Smooth muscle cell (in vitro differentiated cells): Measurements from ENCODE around the gene UVRAG. TPM values are rescaled to one million over a fixed set of nuclear protein-coding genes. Genes with fewer than 3 reads are reported as not detected.

Experiments
- DNase-seq: peaks from one replicate; lab custom pipeline; 2025; ENCODE audit not compliant: unreplicated experiment; lab: John Stamatoyannopoulos, UW
- H2AFZ ChIP-seq: fragments of 200-600 bp; sonication (generic); 2 replicates; pipeline ENCODE4 v1.6.0; 2016; ENCODE audit warnings: antibody characterized with exemption, low read depth, mild to moderate bottlenecking
- H3F3A ChIP-seq: fragments of 200-600 bp; sonication (generic); 2 replicates; pipeline ENCODE4 v1.6.0; 2017; ENCODE audit warnings: antibody characterized with exemption, low read depth
- H3K27ac ChIP-seq: fragments of 200-600 bp; sonication (generic); 2 replicates; pipeline ENCODE4 v1.5.1; 2016; ENCODE audit warnings: low read depth, mild to moderate bottlenecking
- H3K27me3 ChIP-seq: fragments of 200-600 bp; sonication (generic); 2 replicates; pipeline ENCODE4 v1.6.1; 2016; ENCODE audit warnings: low read depth, mild to moderate bottlenecking
- H3K36me3 ChIP-seq: fragments of 200-600 bp; sonication (generic); 2 replicates; pipeline ENCODE4 v1.5.1; 2016; ENCODE audit warnings: low read depth
- H3K4me1 ChIP-seq: fragments of 200-600 bp; sonication (generic); 2 replicates; pipeline ENCODE4 v1.5.1; 2016; ENCODE audit warnings: low read depth
- H3K4me2 ChIP-seq: fragments of 200-600 bp; sonication (generic); 2 replicates; pipeline ENCODE4 v1.6.0; 2016; ENCODE audit warnings: mild to moderate bottlenecking
- H3K4me3 ChIP-seq: fragments of 200-600 bp; sonication (generic); 2 replicates; pipeline ENCODE4 v1.5.1; 2016; ENCODE audit warnings: mild to moderate bottlenecking
- H3K79me2 ChIP-seq: fragments of 200-600 bp; sonication (generic); 2 replicates; pipeline ENCODE4 v1.6.0; 2016; ENCODE audit warnings: low read depth, mild to moderate bottlenecking
- H3K9ac ChIP-seq: fragments of 200-600 bp; sonication (generic); 2 replicates; pipeline ENCODE4 v1.6.0; 2016; ENCODE audit warnings: low read depth
- H3K9me3 ChIP-seq: fragments of 200-600 bp; sonication (generic); replicated peaks from 2 replicates; pipeline ENCODE4 v1.5.1; 2016; ENCODE audit warnings: low read depth
- H4K20me1 ChIP-seq: fragments of 200-600 bp; sonication (generic); 2 replicates; pipeline ENCODE4 v1.6.0; 2016; ENCODE audit warnings: low read depth
- CTCF ChIP-seq: fragments of 200-600 bp; sonication (generic); IDR thresholded peaks from 2 replicates; pipeline ENCODE4 v1.5.1; 2017; ENCODE audit warnings: borderline replicate concordance, mild to moderate bottlenecking, antibody characterized with exemption; ENCODE audit not compliant: insufficient read depth, poor library complexity, severe bottlenecking
- WGBS: methylation state at CpG from one replicate; pipeline ENCODE4 v1.1.7; 2016; ENCODE audit warnings: low lambda C conversion rate; 5-methylcytosine and 5-hydroxymethylcytosine counted together
- polyA plus RNA-seq: library from polyadenylated mRNA; unstranded; fragments of >200 nt; fragmentation: Nextera tagmentation; extraction: Ambion mirVana; gene quantifications from 2 replicates; pipeline ENCODE4 v1.2.1, GENCODE V29; 2016
- total RNA-seq: library from RNA; depleted of rRNA; stranded (reverse); fragments of >200 nt; gene quantifications from 2 replicates; pipeline ENCODE4 v1.2.3, GENCODE V29; 2014

Gene UVRAG
- total and polyA plus RNA-seq, 2 experiments from 2014 or later: 12.9 to 20.2 TPM

DNA sequence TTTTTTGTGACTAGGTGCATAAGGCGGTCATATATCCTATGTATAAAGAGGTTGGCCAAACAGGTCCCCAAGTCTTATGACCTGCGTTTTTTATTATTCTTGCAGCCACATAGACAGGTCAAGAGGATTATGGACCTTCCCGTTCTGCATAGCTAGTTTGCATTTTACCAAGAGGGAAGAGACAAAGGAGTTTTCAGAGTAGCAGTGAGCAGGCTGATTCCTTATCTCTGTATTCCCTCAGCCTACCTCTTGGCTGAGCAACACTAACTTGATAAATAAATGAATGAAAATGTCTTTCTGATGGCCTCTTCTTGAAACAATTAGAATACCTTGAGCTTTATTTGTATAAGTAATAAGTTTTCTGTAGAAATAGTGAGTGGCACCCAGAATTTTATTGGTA lies 210.8 kb downstream of the UVRAG start:
- peaks cover 14% of the 10 kb centered on the region for H3K4me1 ChIP-seq
- H3K36me3 ChIP-seq: peaks cover 6% of the 10 kb centered on the region
- no peaks in the 10 kb centered on the region for H3F3A ChIP-seq
- H3K79me2 ChIP-seq: no peaks in the 10 kb centered on the region
- DNase-seq: no peak
- H2AFZ ChIP-seq: no peak overlapping the region
- H4K20me1 ChIP-seq: peaks cover 8% of the 10 kb centered on the region
- H3K4me3 ChIP-seq: no peak overlapping the region
- H3K27ac ChIP-seq: peak overlapping the region; percentile 60
- H3K9me3 ChIP-seq: no peaks in the 10 kb centered on the region
- H3K9ac ChIP-seq: no peak overlapping the region
- 74% methylated on average over 3 of the region's 3 CpGs for WGBS
- H3K4me2 ChIP-seq: no peak overlapping the region
- no peaks in the 10 kb centered on the region for H3K27me3 ChIP-seq
- no peak for TF ChIP-seq CTCF

- Histone ChIP-seq H3K27ac (no peak overlapping the region), H3K79me2 (no peaks in the 10 kb centered on the region), H3K36me3 (peaks cover 4% of the 10 kb centered on the region), H3K9me3 (no peaks in the 10 kb centered on the region), H3K4me2 (no peak overlapping the region), H3K4me3 (no peak overlapping the region), H4K20me1 (peaks cover 11% of the 10 kb centered on the region), H3K9ac (no peak overlapping the region), H3K27me3 (no peaks in the 10 kb centered on the region), H3K4me1 (peaks cover 14% of the 10 kb centered on the region), H3F3A (no peaks in the 10 kb centered on the region), H2AFZ (no peak overlapping the region)
- no peak for TF ChIP-seq CTCF
- no peak for DNase-seq
Measured at GRCh38 chr11:76026281-76026680, 211.3 kb downstream of the UVRAG start.

- 90% methylated on average over 1 of the region's 1 CpG for WGBS
- Histone ChIP-seq H3K27me3 (no peaks in the 10 kb centered on the region), H2AFZ (no peak overlapping the region), H3F3A (no peaks in the 10 kb centered on the region), H3K4me1 (peaks cover 14% of the 10 kb centered on the region), H3K79me2 (no peaks in the 10 kb centered on the region), H3K4me2 (no peak overlapping the region), H3K4me3 (no peak overlapping the region), H4K20me1 (peaks cover 11% of the 10 kb centered on the region), H3K27ac (no peak overlapping the region), H3K9ac (no peak overlapping the region), H3K36me3 (no peaks in the 10 kb centered on the region), H3K9me3 (no peaks in the 10 kb centered on the region)
- no peak for DNase-seq
- no peak for TF ChIP-seq CTCF
Measured at GRCh38 chr11:76026862-76027261, 211.9 kb downstream of the UVRAG start.

DNA sequence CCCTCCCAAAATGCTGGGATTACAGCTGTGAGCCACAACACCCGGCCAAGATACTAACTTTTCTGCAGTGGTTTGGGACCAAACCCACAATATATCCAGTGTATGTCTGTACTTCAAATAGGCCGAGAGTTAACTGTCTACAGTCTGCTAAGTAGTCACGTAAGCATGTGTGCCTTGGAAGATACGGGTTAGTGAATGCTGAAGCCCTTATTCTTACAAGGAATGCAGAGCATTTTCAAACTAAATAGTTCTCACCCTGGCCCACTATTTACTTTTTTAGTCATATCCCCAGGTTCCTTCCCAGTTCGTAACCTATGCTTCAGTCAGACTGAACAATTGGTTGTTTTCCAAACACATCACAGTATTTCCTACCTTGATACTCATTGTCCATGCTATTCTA lies 215.3 kb downstream of the UVRAG start:
- Histone ChIP-seq H3K36me3 (no peaks in the 10 kb centered on the region), H3K27ac (no peak overlapping the region)

More for the DNA sequence above, 215.3 kb downstream of the UVRAG start:
- H3K9me3 ChIP-seq: no peaks in the 10 kb centered on the region
- no peak for DNase-seq
- no peak for TF ChIP-seq CTCF
- H3K4me2 ChIP-seq: no peak overlapping the region
- no peak overlapping the region for H3K4me3 ChIP-seq
- H4K20me1 ChIP-seq: peaks cover 5% of the 10 kb centered on the region
- H3F3A ChIP-seq: no peaks in the 10 kb centered on the region
- 72% methylated on average over 5 of the region's 5 CpGs for WGBS
- no peak overlapping the region for H3K9ac ChIP-seq
- no peaks in the 10 kb centered on the region for H3K27me3 ChIP-seq
- no peak overlapping the region for H2AFZ ChIP-seq
- H3K79me2 ChIP-seq: no peaks in the 10 kb centered on the region
- peaks cover 8% of the 10 kb centered on the region for H3K4me1 ChIP-seq
